H7 (cell line): Measurements from ENCODE around the gene RAE1. TPM values are rescaled to one million over a fixed set of nuclear protein-coding genes. Genes with fewer than 3 reads are reported as not detected.

ENCODE experiments used
- DNase-seq: peaks from one replicate; pipeline ENCODE4 v3.0.0; 2012
- H3K27me3 ChIP-seq: 2 replicates; pipeline ENCODE4 v1.6.0; 2011; ENCODE audit warnings: mild to moderate bottlenecking, low read length; ENCODE audit not compliant: control insufficient read depth, insufficient read depth
- H3K36me3 ChIP-seq: replicated peaks from 2 replicates; pipeline ENCODE4 v1.5.1; 2011; ENCODE audit warnings: low read length; ENCODE audit not compliant: control insufficient read depth, insufficient read depth
- H3K4me3 ChIP-seq: 2 replicates; pipeline ENCODE4 v1.5.1; 2011; ENCODE audit warnings: low read depth, mild to moderate bottlenecking, control low read depth, low read length, moderate library complexity; ENCODE audit not compliant: insufficient read depth
- total RNA-seq: library from RNA; depleted of rRNA; stranded (reverse); fragments of >200 nt; shearing (Covaris generic); gene quantifications from 2 replicates; pipeline ENCODE4 v1.2.3, GENCODE V29; 2014; rRNA removed

RAE1 gene
- total RNA-seq, 1 experiment from 2014 or later = 48.2 TPM

- Histone ChIP-seq H3K4me3 (no peak overlapping the region), H3K27me3 (no peaks in the 10 kb centered on the region), H3K36me3 (no peaks in the 10 kb centered on the region)
- no peak for DNase-seq
Measured at GRCh38 chr20:57422254-57422653, 71.2 kb downstream of the RAE1 start.

DNA sequence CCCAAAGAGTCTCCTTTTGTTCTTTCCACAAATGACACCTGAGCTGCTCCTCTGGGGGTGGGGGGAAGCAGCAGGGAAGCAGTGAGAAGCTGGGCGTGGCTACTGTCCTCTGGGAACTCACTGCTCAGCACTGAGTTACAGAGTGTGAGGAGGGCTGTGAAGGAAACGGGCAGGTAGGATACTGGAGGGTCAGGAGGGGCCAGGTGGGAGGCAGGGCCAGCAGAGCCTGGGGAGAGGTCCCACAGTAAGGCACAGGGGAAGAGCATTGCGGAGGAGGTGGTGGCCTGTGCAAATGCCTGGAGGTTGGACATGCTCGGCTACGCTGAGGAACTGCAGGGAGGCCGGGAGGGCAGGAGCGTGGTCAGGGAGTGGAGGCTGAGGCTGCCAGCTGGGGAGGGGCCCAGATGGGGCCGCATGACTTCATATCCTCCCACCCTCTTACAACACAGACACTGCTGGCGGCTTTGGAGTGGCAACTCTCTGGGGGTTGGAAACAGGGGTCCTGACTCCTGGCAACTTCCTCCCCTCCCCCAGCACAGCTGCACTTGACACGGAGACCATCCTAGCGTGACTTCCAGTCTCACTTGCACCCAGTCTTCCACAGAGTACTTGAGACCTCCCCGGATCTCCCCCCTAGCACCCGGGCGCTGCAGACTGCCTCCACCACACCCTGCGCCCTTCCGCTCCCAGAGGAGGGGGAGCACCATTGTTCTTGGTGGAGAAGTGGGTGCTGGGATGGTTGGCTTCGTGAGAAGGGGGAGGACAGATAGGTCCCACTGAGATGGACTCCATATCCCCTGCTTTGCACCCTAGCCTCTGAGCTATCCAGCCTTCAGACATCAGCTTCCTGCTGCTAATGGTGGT is 74.3 kb downstream of the RAE1 start:
- no peak overlapping the region for H3K4me3 ChIP-seq
- H3K36me3 ChIP-seq = no peaks in the 10 kb centered on the region
- H3K27me3 ChIP-seq = no peaks in the 10 kb centered on the region
- DNase-seq = peak; percentile 87

DNA sequence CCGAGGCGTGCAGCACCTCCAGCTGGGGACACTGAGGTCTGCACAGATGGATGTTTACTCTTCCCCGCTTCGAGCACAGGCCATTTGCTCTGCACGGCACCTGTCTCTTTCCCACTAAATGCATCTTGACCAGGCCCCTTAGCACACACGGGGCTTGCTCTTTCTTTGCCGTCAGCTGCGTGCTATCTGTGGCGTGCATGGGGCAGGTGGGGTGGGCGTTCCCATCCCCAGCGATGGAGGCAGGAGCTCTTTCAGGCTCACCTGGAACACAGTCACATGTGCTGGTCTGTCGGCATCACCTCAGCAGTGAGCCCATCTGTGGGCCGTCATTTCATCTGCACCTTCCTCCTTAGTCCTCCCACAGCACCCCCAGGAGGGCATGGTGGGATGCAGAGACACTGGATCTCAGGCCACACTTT is 75.2 kb downstream of the RAE1 start:
- no peak overlapping the region for H3K4me3 ChIP-seq
- peak; percentile 72 for DNase-seq
- no peaks in the 10 kb centered on the region for H3K36me3 ChIP-seq
- no peaks in the 10 kb centered on the region for H3K27me3 ChIP-seq

DNA sequence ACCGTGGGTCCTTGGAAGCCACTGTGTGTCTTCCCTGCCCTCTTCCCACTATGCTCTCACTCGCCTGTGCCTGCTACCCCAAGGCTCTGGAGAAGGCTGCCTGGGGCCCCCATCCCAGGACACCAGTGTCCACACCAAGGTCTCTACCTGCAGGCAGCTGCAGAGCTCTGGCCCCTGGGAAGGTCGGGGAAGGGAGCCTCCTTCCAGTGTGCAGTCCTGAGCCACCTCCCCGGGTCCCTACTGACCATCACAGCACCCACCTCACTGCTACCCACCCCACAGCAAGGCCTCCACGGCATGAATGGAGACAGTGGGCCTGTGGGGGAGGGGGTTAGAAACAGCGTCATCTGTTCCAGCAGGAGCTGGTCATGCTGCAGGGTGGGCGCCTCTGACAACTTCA is 75.8 kb downstream of the RAE1 start:
- no peak overlapping the region for H3K4me3 ChIP-seq
- H3K36me3 ChIP-seq = no peaks in the 10 kb centered on the region
- DNase-seq = no peak
- H3K27me3 ChIP-seq = no peaks in the 10 kb centered on the region

- Histone ChIP-seq H3K27me3 (no peaks in the 10 kb centered on the region), H3K4me3 (no peak overlapping the region), H3K36me3 (no peaks in the 10 kb centered on the region)
- peak; percentile 71 for DNase-seq
Measured at GRCh38 chr20:57428324-57429158, 77.5 kb downstream of the RAE1 start.

Other genes starting within 250 kb of the RAE1 start
- 43.9 and 58.4 TPM in 2 replicates for gene BMP7, start 84.6 kb upstream of the RAE1 start, total RNA-seq
- not detected in 2 replicates for gene SPO11, start 21.5 kb upstream of the RAE1 start, total RNA-seq
- 75.6 and 91.7 TPM in 2 replicates for gene RBM38, start 40.1 kb downstream of the RAE1 start, total RNA-seq
- 8.2 and 14.2 TPM in 2 replicates for gene CTCFL, start 173.9 kb downstream of the RAE1 start, total RNA-seq
- gene PCK1, start 209.9 kb downstream of the RAE1 start, total RNA-seq = not detected in 2 replicates